ENCODE results near the gene FAM107B.
A peak's percentile ranks its signal among the peaks of the same experiment; 100 is the strongest.

Gene FAM107B

DNA sequence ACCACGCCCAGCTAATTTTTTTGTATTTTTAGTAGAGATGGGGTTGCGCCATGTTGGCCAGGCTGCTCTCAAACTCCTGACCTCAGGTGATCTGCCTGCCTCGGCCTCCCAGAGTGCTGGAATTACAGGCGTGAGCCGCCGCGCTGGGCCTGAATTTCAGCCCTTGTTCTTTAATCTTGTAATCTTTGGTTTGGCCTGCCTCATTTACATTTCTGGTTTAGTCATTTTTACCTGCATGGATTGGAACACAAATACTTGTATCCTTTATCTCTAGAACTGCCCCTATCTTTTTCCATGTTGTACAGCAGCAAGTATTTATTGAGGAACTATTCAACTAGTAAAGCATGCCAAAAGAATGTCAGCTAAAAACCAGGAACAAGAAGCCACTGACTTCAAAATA is 248.4 kb downstream of the FAM107B start:
- no peak for DNase-seq

- no peak for DNase-seq
Observed at GRCh38 chr10:14524691-14525324, 249.9 kb downstream of the FAM107B start.

GRCh38 chr10:14523286-14523685 is 251.4 kb downstream of the FAM107B start:
- no peak for DNase-seq

- DNase-seq = no peak
Observed at GRCh38 chr10:14519785-14520184, 254.9 kb downstream of the FAM107B start.

GRCh38 chr10:14518149-14518548 is 256.5 kb downstream of the FAM107B start:
- no peak for DNase-seq

DNA sequence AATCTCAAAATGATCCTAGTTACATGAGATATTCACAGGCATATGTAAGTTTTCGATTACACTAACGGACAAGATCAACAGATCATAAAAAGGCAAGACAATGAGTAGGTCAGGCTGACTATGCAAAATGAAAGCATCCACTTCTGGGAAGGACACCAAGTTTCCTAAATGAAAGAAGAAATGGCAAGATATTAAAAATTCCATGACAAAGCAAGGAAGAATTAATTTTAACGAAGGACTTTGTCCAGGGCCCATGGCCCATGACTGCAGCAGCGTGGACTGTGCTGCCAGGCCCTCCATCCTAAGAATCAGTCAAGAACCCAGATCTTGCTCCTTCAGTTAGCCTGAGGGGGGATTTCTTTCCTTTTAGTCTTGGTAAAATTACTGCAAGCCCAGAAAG is 261.6 kb downstream of the FAM107B start:
- DNase-seq = no peak

- DNase-seq = no peak
Observed at GRCh38 chr10:14510346-14510745, 264.4 kb downstream of the FAM107B start.

DNA sequence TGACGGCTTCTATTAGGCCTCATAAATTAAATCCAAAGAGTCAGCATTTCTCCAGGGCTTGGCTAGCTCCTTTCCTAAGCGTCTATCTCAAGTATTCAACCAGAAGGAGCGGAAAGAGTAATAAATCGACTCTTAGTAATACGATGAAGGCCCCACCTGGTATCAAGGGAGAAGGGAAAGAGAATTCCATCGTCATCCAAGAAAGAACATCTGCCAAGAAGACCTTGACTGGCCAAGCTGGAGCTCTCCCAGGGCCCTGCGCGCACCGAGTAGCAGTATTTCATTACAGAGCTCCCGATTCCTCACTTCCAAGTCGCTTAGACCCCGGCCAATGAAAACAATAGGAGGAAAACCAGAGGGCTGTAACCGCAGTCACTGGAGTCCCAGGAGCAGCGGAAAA is 266.0 kb downstream of the FAM107B start:
- no peak for DNase-seq

GRCh38 chr10:14507781-14508180 is 266.9 kb downstream of the FAM107B start:
- DNase-seq = no peak

DNA sequence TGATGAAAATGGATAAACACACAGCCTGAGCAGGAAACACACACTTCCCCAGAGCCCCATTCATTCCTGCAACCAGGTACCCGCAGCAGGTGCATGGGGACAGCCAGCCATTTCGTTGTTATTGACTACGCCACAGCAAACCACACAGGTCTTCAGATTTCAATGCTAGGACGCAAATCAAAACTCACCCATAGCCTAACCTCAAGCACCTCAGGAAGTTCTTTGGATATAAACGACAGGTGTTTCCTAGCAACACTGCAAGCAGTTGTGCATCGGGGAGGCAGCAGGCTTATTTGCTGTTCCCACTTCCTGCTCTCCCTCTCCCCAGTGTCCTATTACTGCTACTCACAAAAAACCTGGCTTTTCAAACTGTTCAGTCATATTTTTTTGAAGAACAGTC is 267.5 kb downstream of the FAM107B start:
- DNase-seq = no peak

- no peak for DNase-seq
Observed at GRCh38 chr10:14502431-14502830, 272.3 kb downstream of the FAM107B start.

DNA sequence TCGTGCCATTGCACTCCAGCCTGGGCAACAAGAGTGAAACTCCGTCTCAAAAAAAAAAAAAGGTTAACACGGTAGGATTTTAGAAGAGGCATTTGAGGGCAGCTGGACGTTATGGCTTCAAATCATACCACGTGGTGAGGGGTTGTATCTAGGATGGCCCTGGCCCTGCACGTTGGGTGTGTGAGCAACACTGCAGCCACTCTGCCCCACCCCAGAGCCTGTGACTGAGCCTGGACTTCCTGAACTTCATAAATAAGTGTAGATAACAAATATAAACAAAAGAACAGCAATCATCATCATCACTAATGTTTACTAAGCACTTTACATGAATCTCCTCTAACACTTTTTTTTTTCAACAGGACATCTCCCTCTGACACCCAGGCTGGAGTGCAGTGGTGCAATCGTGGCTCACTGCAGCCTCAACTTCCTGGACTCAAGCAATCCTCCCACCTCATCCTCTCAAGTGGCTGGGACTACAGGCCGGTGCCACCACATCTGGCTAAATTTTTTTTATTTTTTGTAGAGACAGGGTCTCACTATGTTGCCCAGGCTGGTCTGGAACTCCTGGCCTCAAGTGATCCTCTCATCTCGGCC is 274.4 kb downstream of the FAM107B start:
- DNase-seq = no peak

DNA sequence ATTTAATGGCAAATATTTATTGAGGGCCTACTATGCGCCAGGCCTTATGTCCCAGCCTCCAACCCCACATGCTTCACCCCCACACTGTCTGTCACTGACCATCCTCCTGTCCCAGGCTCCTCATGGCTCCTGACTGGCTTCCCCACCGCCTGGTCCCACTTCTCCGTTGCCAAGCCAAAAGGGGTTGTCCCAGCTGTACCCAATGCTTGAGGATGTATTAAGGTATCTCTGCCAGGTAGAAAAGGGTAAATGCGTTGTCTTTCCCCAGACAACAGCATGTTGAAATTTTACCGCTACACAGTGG is 275.1 kb downstream of the FAM107B start:
- DNase-seq = no peak

GRCh38 chr10:14498326-14498725 is 276.4 kb downstream of the FAM107B start:
- DNase-seq = no peak

- no peak for DNase-seq
Observed at GRCh38 chr10:14491811-14492210, 282.9 kb downstream of the FAM107B start.

DNA sequence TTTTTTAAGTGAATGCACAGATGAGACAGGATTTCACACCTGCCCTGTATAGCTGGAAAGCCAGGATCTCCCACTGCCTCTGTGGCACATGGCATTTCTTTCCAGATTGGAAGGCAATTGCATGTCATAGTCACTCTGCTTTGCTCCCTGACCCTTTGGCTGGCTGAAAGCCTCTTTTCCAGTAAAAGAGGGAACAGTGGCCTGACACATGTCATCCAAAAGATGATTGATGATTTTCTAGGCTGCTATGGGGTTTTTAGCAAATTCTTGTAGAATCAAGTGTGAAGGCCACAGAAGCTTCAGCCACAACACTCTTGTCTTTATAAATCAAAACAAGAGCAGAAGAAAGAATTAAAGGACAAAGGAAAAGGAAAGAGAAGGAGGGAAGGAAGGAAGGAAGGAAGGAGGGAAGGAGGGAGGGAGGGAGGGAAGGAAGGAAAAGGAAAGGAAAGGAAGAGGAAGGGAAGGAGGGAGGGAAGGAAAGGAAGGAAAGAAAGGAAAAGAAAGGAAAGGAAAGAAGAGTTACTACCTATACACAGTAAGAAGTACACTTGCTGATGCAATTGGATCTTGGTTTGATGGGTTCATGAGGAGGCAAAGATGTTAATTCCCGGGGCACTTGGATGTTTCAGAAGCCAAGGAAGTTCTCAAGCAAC is 285.0 kb downstream of the FAM107B start:
- DNase-seq = no peak

GRCh38 chr10:14487488-14487883 is 287.2 kb downstream of the FAM107B start:
- DNase-seq = no peak

- DNase-seq = no peak
Observed at GRCh38 chr10:14486777-14487487, 287.8 kb downstream of the FAM107B start.

DNA sequence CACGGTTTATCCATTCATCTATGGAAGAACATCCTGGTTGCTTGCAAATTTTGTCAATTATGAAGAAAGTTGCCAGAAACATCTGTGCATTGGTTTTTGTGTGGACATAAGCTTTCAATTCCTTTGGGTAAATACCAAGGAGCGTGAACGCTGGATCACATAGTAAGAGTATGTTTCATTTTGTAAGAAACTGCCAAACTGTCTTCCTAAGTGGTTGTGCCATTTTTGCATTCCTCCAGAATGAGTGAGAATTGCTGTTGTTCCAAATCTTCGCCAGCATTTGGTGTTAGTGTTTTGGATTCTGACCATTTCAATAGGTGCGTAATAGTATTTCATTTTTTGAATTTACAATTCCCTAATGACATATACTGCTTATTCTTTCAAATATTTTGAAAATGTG is 288.7 kb downstream of the FAM107B start:
- no peak for DNase-seq

DNA sequence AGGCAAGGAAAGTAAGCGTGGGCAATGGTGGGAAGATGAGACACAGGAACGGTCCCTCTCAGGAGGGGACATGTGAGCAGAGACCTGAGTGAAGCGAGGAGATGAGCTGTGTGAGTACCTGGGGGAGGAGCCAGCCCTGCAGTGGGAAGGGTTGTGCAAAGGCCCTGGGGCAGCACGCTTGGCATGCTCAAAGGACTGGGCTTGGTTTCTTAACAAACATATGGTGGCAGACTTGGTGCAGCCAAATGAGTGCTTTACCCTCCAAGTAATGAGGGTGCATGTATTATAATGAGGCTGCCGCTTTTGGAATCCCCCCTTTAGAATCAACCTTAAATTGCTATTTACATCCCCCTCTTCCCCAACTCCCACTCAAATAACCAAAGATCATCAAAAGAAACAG is 291.3 kb downstream of the FAM107B start:
- no peak for DNase-seq

DNA sequence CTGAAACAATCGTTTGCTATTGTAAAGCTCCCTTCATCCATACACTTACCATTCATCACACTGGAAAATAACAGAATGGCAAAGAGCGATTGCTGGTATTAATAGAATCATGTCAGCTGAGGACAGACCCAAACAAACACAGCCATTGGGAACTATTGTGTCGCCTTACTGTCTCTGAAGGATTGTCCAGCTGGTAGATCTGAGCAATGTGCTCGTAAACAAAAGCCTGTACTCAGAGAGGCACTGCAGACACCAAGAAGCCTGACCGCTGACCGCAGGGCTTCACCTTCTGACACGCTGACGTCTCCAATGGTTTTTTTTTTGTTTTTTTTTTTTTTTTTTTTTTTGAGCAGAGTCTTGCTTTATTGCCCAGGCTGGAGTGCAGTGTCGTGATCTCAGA is 292.9 kb downstream of the FAM107B start:
- DNase-seq = no peak

- no peak for DNase-seq
Observed at GRCh38 chr10:14481014-14481413, 293.7 kb downstream of the FAM107B start.

DNA sequence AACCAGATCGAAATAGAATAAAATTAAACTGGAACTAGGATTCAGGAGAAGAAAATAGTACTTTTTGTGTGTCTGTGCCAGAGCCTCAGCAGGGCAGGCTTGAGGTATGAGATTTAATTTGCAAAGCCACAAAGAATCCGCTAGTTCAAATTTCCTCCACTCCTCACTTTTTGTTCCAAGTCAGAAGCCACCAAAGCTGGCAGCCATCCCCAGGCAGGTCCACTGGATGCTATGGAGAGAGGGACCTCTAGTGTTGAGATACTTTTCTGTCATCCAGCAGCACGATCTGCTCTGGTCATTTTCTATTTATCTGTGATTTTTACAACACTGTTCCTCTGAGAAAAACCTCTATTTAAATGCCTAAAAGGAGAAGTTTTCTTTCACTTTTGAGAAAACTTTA is 296.1 kb downstream of the FAM107B start:
- peak; percentile 51 to 85 for DNase-seq

GRCh38 chr10:14478201-14478600 is 296.5 kb downstream of the FAM107B start:
- DNase-seq = no peak
